Measurements from ENCODE around the gene DENND4A. TPM values are rescaled to one million over a fixed set of nuclear protein-coding genes. Genes with fewer than 3 reads are reported as not detected.
"Not testable (repeated sequence)": the region's sequence is repeated elsewhere in the genome, so short reads cannot be mapped to it uniquely, and the experiment has no call there.

Gene DENND4A
- total and polyA plus RNA-seq, 2 experiments from 2014 or later = 5.6 to 10.9 TPM

DNA sequence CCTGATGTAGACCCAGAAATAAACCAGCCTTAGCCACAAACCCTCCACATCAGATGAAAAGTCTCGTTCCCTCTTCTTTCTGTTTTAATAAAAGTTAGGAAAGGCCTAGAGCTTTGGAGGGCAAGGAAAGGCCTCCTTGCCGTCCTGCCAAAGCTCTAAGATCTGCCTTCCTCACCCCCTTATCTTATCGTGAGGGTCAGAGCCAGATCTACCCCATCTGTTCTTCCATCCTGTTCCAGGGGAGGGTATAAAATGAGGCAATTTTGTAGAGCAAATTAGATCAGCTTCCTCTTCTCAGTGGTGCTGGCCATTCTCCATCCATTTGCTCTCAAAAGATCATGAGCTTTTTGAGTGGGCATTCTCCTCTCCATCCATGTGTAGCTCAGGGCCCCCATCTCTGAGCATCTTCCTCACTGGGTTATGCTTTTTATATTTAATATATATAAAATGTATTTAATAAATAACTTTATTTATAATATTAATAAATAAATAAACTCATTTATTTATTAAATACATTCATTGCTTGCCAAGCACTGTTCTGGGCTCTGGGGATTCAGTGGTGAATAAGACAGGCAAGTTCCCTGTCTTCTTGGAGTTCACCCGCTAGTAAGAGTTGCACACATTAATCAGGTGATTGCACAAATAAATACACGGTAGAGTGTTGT is 172.3 kb downstream of the DENND4A start:
- H3K27ac ChIP-seq = no peak overlapping the region
- WGBS, 2 experiments (ENCODE audit: low coverage in 1 of 2, low lambda C conversion rate in 2 of 2, missing lambda C conversion rate in 2 of 2) = 84 to 85% methylated on average over 5 of the region's 5 CpGs
- in situ Hi-C loops (cut with MboI) = no loop called here

DNA sequence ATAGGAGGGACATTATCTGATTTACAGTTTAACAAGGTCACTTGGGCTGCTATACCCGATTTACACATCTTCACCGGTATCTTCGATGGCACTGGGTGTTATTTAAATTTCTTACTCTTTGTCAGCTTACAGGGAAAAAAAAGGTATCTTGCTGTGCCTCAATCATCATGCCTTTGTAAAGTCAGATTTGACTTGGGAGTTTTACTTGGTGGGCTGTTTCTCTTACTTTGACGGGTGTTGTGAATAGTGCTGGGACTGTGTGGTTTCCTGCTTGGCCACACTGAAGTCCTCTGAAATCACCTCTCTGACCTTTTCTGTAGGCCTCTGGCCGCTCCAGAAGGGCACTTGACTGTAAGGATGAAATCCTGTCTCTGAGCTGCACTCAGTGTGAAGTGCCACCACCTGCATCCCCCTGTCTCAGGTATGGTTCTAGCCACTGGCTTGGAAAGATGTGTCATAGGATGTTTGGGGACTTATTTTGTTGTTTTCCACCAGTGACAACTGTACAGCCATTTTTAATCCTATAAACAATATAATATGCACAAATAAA is 173.5 kb downstream of the DENND4A start:
- in situ Hi-C loops (cut with MboI) = no loop called here
- no peaks in the 10 kb centered on the region for H4K20me1 ChIP-seq (ENCODE audit: insufficient read depth)
- H3K36me3 ChIP-seq (ENCODE audit: low read depth) = no peaks in the 10 kb centered on the region
- H3F3A ChIP-seq (ENCODE audit: insufficient read depth) = no peaks in the 10 kb centered on the region
- no peak overlapping the region for H3K27ac ChIP-seq
- DNase-seq = no peak
- H3K27me3 ChIP-seq (replicated peaks; ENCODE audit: insufficient read depth) = no peaks in the 10 kb centered on the region
- H2AFZ ChIP-seq = no peak overlapping the region
- 69 to 78% methylated on average over 5 of the region's 5 CpGs for WGBS, 2 experiments (ENCODE audit: low coverage in 1 of 2, low lambda C conversion rate in 2 of 2, missing lambda C conversion rate in 2 of 2)
- no peaks in the 10 kb centered on the region for H3K9me3 ChIP-seq (ENCODE audit: low read depth)
- H3K4me2 ChIP-seq (ENCODE audit: unreplicated experiment) = no peak overlapping the region
- TF ChIP-seq EZH2 (IDR thresholded peaks at IDR 0.05; ENCODE audit: insufficient read depth, poor library complexity, severe bottlenecking) (no peak), EZH2phosphoT487 (IDR thresholded peaks at IDR 0.05; ENCODE audit: insufficient read depth, low read depth) (no peak)
- no peak overlapping the region for H3K4me3 ChIP-seq
- H3K4me1 ChIP-seq (ENCODE audit: insufficient read depth) = no peaks in the 10 kb centered on the region
- no peaks in the 10 kb centered on the region for H3K9me2 ChIP-seq (ENCODE audit: insufficient read depth)
- no peak overlapping the region for H3K9ac ChIP-seq
- no peaks in the 10 kb centered on the region for H3K79me2 ChIP-seq (ENCODE audit: insufficient read depth)

More for the DNA sequence above, 172.3 kb downstream of the DENND4A start:
- H3K9ac ChIP-seq = no peak overlapping the region
- H4K20me1 ChIP-seq (ENCODE audit: insufficient read depth) = no peaks in the 10 kb centered on the region
- H3K4me3 ChIP-seq = no peak overlapping the region
- H3K27me3 ChIP-seq (replicated peaks; ENCODE audit: insufficient read depth) = no peaks in the 10 kb centered on the region
- H3K4me1 ChIP-seq (ENCODE audit: insufficient read depth) = no peaks in the 10 kb centered on the region
- no peaks in the 10 kb centered on the region for H3K9me3 ChIP-seq (ENCODE audit: low read depth)
- H2AFZ ChIP-seq = no peak overlapping the region
- H3K79me2 ChIP-seq (ENCODE audit: insufficient read depth) = no peaks in the 10 kb centered on the region
- H3K36me3 ChIP-seq (ENCODE audit: low read depth) = no peaks in the 10 kb centered on the region
- no peak for TF ChIP-seq EZH2 (IDR thresholded peaks at IDR 0.05; ENCODE audit: insufficient read depth, poor library complexity, severe bottlenecking)
- TF ChIP-seq EZH2phosphoT487 (IDR thresholded peaks at IDR 0.05; ENCODE audit: insufficient read depth, low read depth) = no peak
- DNase-seq = no peak
- no peak overlapping the region for H3K4me2 ChIP-seq (ENCODE audit: unreplicated experiment)
- H3K9me2 ChIP-seq (ENCODE audit: insufficient read depth) = no peaks in the 10 kb centered on the region
- no peaks in the 10 kb centered on the region for H3F3A ChIP-seq (ENCODE audit: insufficient read depth)

DNA sequence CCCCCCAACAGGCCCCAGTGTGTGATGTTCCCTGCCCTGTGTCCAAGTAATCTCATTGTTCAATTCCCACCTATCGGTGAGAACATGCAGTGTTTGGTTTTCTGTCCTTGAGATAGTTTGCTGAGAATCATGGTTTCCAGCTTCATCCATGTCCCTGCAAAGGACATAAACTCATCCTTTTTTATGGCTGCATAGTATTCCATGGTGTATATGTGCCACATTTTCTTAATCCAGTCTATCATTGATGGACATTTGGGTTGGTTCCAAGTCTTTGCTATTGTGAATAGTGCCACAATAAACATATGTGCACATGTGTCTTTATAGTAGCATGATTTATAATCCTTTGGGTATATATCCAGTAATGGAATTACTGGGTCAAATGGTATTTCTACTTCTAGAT is 176.2 kb downstream of the DENND4A start:
- in situ Hi-C loops (cut with MboI); H3K9ac ChIP-seq; DNase-seq; H3K36me3 ChIP-seq (ENCODE audit: low read depth); H3K9me3 ChIP-seq (ENCODE audit: low read depth); H3K9me2 ChIP-seq (ENCODE audit: insufficient read depth); H3K27ac ChIP-seq; H3K4me3 ChIP-seq; H3K27me3 ChIP-seq (replicated peaks; ENCODE audit: insufficient read depth); H4K20me1 ChIP-seq (ENCODE audit: insufficient read depth); H3K4me2 ChIP-seq (ENCODE audit: unreplicated experiment); H2AFZ ChIP-seq; H3K79me2 ChIP-seq (ENCODE audit: insufficient read depth): not testable (repeated sequence)
- peaks cover 14% of the 10 kb centered on the region for H3K4me1 ChIP-seq (ENCODE audit: insufficient read depth)
- H3F3A ChIP-seq (ENCODE audit: insufficient read depth) = 0 out of 2 replicates have a peak, but pooled peaks cover 10% of the 10 kb centered on the region
- WGBS, 2 experiments (ENCODE audit: low coverage in 1 of 2, low lambda C conversion rate in 2 of 2, missing lambda C conversion rate in 2 of 2) = 92 to 100% methylated on average over 1 of the region's 1 CpG

DNA sequence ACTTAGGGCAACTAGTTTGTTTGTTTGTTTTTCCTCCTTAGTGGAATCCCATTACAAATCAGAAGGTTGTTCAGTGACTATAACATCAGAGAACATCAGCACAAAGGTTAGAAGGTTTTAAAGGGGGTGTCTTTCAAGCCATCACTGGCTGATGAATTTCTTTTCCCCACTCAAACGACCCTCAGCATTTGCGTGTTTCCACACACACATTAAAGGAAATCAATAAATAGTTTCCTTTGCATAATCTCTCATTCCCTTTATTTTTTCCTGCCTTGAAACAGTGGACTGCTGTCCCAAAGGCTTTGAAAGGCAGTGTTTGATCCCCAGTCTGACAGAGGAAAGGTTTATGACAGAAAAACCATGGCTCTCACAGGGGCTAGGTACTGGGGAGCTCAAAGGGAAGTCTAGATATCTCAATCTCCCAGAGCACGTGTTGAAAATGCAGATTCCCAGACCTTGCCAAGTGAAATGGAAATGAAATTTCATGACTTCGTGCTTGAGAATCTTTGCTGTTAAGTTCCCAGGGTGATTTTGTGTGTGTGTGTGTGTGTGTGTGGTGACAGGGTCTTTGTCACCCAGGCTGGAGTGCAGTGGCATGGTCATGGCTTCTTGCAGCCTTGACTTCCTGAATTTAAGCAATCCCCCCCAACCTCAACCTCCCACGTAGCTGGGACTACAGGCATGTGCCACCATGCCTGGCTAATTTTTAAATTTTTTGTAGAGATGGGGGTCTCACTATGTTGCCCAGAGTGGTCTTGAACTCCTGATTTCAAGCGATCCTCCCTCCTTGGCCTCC is 178.9 kb downstream of the DENND4A start:
- DNase-seq = no peak
- H3K9me3 ChIP-seq (ENCODE audit: low read depth) = no peaks in the 10 kb centered on the region
- no peak overlapping the region for H3K4me3 ChIP-seq
- TF ChIP-seq EZH2phosphoT487 (IDR thresholded peaks at IDR 0.05; ENCODE audit: insufficient read depth, low read depth) (no peak), EZH2 (IDR thresholded peaks at IDR 0.05; ENCODE audit: insufficient read depth, poor library complexity, severe bottlenecking) (no peak)
- H3K36me3 ChIP-seq (ENCODE audit: low read depth) = no peaks in the 10 kb centered on the region
- H2AFZ ChIP-seq = peak overlapping the region; percentile 96; the same call in 1 of the 2 replicates
- peaks cover 35% of the 10 kb centered on the region for H3K79me2 ChIP-seq (ENCODE audit: insufficient read depth)
- H3K4me2 ChIP-seq (ENCODE audit: unreplicated experiment) = no peak overlapping the region
- H3K9me2 ChIP-seq (ENCODE audit: insufficient read depth) = no peaks in the 10 kb centered on the region
- H3K27me3 ChIP-seq (replicated peaks; ENCODE audit: insufficient read depth) = no peaks in the 10 kb centered on the region
- peak overlapping the region; percentile 94 for H3K27ac ChIP-seq
- in situ Hi-C loops (cut with MboI) = no loop called here
- peak overlapping the region; percentile 13; the same call in 1 of the 2 replicates for H3K9ac ChIP-seq
- WGBS, 2 experiments (ENCODE audit: low coverage in 1 of 2, low lambda C conversion rate in 2 of 2, missing lambda C conversion rate in 2 of 2) = 88 to 91% methylated on average over 6 of the region's 6 CpGs
- peaks cover 34% of the 10 kb centered on the region for H3K4me1 ChIP-seq (ENCODE audit: insufficient read depth)
- no peaks in the 10 kb centered on the region for H4K20me1 ChIP-seq (ENCODE audit: insufficient read depth)
- H3F3A ChIP-seq (ENCODE audit: insufficient read depth) = 0 out of 2 replicates have a peak, but pooled peaks cover 10% of the 10 kb centered on the region

Data from GM23248 (cell line).